Spinal cord (tissue), 10 donors: Measurements from ENCODE around the gene TOMM22. TPM values are rescaled to one million over a fixed set of nuclear protein-coding genes. Genes with fewer than 3 reads are reported as not detected.
A peak's percentile ranks its signal among the peaks of the same experiment; 100 is the strongest.
"Not testable (repeated sequence)": the region's sequence is repeated elsewhere in the genome, so short reads cannot be mapped to it uniquely, and the experiment has no call there.

ENCODE experiments used
- DNase-seq, 6 donors: peaks; one replicate each; pipeline versions ENCODE4 v3.0.0 to v3.0.0-alpha.2; 2013 to 2015; ENCODE audit warnings: low spot score in 6 of 6, low read depth in 4 of 6
- H3K27ac ChIP-seq: one replicate; pipeline ENCODE4 v1.5.1; 2013; ENCODE audit warnings: low read depth, low read length, control low read depth
- H3K27me3 ChIP-seq: one replicate; pipeline ENCODE4 v1.6.1; 2013; ENCODE audit warnings: low read length; ENCODE audit not compliant: control insufficient read depth, insufficient read depth
- H3K36me3 ChIP-seq: one replicate; pipeline ENCODE4 v1.6.1; 2013; ENCODE audit warnings: low read length; ENCODE audit not compliant: control insufficient read depth, insufficient read depth
- H3K4me1 ChIP-seq: one replicate; pipeline ENCODE4 v1.6.1; 2013; ENCODE audit warnings: low read length; ENCODE audit not compliant: control insufficient read depth, insufficient read depth
- H3K4me3 ChIP-seq: one replicate; pipeline ENCODE4 v1.5.1; 2013; ENCODE audit warnings: low read depth, low read length, control low read depth
- H3K9me3 ChIP-seq: one replicate; pipeline ENCODE4 v1.6.1; 2013; ENCODE audit warnings: low read length; ENCODE audit not compliant: control insufficient read depth, insufficient read depth
- WGBS: methylation state at CpG from one replicate; pipeline ENCODE4 v1.1.5; 2013; ENCODE audit warnings: missing lambda C conversion rate; ENCODE audit not compliant: insufficient coverage; 5-methylcytosine and 5-hydroxymethylcytosine counted together
- long read RNA-seq, 4 donors: transcript quantifications; one replicate each; lab custom pipeline, GENCODE V29; 2026
- polyA plus RNA-seq, 2 donors: library from polyadenylated mRNA; unstranded; fragments of 120-200 nt; gene quantifications; one replicate each; pipeline ENCODE4 v1.2.1, GENCODE V29; 2013; ENCODE audit not compliant: insufficient read length in 2 of 2
- total RNA-seq, 2 donors: library from RNA; depleted of rRNA in 1 of 2; stranded (reverse); fragments of 120-200 nt in 1 of 2; fragments of >200 nt in 1 of 2; gene quantifications; one replicate each; pipeline versions ENCODE4 v1.2.3 to v1.2.4, GENCODE V29; 2013 to 2014
- donor health status: healthy.

The TOMM22 gene
- total RNA-seq (10 to 100 TPM; 38.4 to 52.3 TPM), polyA plus RNA-seq (10 to 100 TPM; 78.7 to 86.1 TPM)
- long read RNA-seq, donor 1, transcript TOMM22-201 (4 exons, 2,040 nt) = major isoform, 45 of 45 reads
- long read RNA-seq, donor 1, partial matches to known transcripts = 0 of 45 reads
- long read RNA-seq, donor 1, other reads (novel, unspliced or antisense) = 0 of 45 reads
- long read RNA-seq, donor 2, transcript TOMM22-201 (4 exons, 2,040 nt) = major isoform, 23 of 24 reads
- long read RNA-seq, donor 2, partial matches to known transcripts = 0 of 24 reads
- long read RNA-seq, donor 2, other reads (novel, unspliced or antisense) = 0 of 24 reads
- long read RNA-seq, donor 3, transcript TOMM22-201 (4 exons, 2,040 nt) = major isoform, 30 of 30 reads
- long read RNA-seq, donor 3, partial matches to known transcripts = 0 of 30 reads
- long read RNA-seq, donor 3, other reads (novel, unspliced or antisense) = 0 of 30 reads
- long read RNA-seq, donor 4, transcript TOMM22-201 (4 exons, 2,040 nt) = major isoform, 61 of 68 reads
- long read RNA-seq, donor 4, transcript TOMM22-202 (3 exons, 782 nt) = minor isoform, 7 of 68 reads
- long read RNA-seq, donor 4, partial matches to known transcripts = 0 of 68 reads
- long read RNA-seq, donor 4, other reads (novel, unspliced or antisense) = 0 of 68 reads

DNA sequence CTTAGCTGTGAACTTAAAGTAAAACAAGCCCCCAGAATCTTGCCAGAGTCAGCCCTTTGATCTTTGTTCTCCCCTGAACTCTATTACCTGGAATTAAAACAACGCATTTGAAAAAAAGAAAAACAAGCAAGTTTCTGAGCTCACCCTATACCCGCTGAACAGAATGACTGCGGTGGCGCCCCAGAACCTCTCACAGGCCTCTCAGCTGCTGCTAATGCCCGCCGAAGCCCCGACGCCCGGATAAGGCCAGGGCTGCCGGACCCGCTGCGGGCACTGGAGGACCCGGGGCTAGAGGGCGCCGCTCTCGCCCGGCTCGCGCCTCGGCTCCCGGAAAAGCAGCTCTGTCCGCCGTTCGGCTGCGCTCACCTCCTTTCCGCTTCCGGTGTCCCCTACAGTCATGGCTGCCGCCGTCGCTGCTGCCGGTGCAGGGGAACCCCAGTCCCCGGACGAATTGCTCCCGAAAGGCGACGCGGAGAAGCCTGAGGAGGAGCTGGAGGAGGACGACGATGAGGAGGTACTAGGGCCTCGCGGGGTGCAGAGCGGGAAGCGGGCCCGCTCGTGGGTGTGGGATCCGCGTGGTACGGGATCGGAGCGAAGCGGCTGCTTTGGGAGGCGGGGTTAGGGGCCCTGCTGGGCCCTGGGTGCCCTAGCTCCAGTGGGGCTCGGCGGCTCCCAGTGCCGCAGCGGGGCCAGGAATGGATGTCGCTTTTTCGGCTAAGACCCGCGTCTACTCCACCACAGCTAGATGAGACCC is at the start of gene TOMM22:
TSS of gene TOMM22 (plus strand) at position 376 of the 754 bp plus-strand sequence. CDS start at position 398, 22 bp downstream.
- peak in 5 of 6 donors; percentile 68 to 96 (median 83) for DNase-seq
- no peak within 1 kb of the TSS for H3K27ac ChIP-seq
- peaks cover 20% of the 10 kb centered on the region for H3K4me1 ChIP-seq
- no peaks in the 10 kb centered on the region for H3K9me3 ChIP-seq
- peak within 1 kb of the TSS; percentile 94 for H3K4me3 ChIP-seq
- no peaks in the 10 kb centered on the region for H3K27me3 ChIP-seq
- 0% methylated on average over 57 of the region's 60 CpGs for WGBS
- peaks cover 21% of the 10 kb centered on the region for H3K36me3 ChIP-seq

DNA sequence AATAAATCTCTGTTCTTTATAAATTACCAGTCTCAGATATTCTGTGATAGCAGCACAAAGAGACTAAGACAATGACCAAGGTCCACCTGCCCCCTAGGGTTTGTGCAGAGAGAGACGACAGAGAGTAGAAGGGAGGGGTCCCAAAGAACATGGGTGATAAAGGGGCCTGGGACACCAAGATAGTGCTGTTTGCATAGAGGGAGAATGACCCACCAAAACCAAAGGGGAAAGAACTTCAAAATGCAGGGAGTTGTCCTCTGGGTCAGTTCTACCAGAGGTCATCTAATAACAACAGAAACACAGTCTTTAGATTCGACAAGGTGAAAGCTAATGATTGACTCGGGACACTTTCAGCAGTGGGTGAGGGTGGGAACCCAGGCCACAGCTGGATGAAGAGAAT is 49.2 kb upstream of the TOMM22 start:
- DNase-seq = no peak
- H3K4me3 ChIP-seq = no peak overlapping the region
- H3K4me1 ChIP-seq = no peaks in the 10 kb centered on the region
- H3K27ac ChIP-seq = no peak overlapping the region
- no peaks in the 10 kb centered on the region for H3K27me3 ChIP-seq
- no peaks in the 10 kb centered on the region for H3K9me3 ChIP-seq
- 70% methylated on average over 3 of the region's 3 CpGs for WGBS
- peaks cover 55% of the 10 kb centered on the region for H3K36me3 ChIP-seq

DNA sequence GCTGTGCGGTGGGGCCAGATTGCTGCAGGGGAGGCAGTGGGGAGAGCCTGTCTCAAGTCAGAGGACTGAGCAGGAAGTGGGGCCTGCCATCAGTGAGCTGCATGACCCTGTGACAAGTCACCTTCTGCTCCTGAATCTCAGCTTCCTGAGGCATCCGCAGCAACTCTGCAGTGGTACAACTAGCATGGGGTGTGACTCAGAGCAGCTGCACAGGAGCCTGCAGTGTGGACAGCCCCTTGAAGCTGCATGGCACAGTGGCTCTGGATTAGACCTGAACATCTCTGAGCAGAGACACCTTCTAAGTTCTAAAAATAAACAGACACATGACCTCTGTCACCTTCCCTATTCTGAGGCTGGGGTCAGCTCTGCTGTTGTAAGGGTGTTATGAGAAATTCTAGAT is 43.5 kb upstream of the TOMM22 start:
- no peaks in the 10 kb centered on the region for H3K27me3 ChIP-seq
- H3K9me3 ChIP-seq = no peaks in the 10 kb centered on the region
- peaks cover 42% of the 10 kb centered on the region for H3K36me3 ChIP-seq
- no peak overlapping the region for H3K27ac ChIP-seq
- H3K4me3 ChIP-seq = no peak overlapping the region
- H3K4me1 ChIP-seq = no peaks in the 10 kb centered on the region
- WGBS = 94% methylated on average over 2 of the region's 2 CpGs
- no peak for DNase-seq

DNA sequence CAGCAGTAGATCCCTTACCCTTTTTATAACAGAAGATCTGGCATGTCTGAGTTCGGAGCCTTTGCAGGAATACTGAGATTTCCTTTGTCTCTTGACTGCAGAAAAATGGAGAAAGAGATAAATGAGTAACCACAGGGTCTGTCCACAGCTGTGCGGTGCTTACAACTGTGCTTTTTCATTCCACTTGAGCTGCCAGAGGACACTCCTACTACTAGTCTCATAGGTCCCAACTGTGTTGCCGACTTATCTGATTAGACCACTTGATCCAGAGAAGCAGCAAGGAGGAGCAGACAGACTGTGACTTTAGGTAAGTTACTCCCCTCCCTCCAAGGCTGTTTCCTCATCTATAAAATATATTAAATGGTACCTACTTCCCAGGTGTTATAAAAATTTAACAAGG is 43.0 kb upstream of the TOMM22 start:
- Histone ChIP-seq H3K4me3 (no peak overlapping the region), H3K4me1 (no peaks in the 10 kb centered on the region), H3K27me3 (no peaks in the 10 kb centered on the region), H3K9me3 (no peaks in the 10 kb centered on the region), H3K36me3 (peaks cover 40% of the 10 kb centered on the region), H3K27ac (no peak overlapping the region)
- peak in 2 of 6 donors; percentile 5 to 35 for DNase-seq
- WGBS = 60% methylated on average over 1 of the region's 3 CpGs

DNA sequence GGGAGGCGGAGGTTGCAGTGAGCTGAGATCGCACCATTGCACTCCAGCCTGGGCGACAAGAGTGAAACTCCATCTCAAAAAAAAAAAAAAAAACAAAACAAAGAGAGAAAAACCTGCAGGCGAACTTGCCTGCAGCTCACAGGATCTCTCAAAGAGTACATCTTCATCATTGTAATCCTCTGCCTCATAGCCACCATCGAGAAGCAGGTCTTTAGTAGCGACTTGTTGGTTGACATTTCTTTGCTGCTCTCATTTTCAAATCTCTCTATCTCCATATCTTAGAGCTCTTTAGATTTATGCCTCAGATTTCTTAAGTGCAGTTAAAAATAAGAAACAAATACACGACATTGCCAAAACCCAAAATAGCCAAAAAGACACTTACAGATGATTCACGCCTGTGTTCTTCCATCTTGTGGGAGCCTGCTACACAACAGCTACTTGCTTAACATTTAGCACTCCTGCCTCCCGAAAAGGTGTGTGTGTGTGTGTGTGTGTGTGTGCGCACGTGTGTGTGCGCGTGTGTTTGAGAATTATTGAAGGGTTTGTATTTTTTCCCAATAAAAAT is 40.2 kb upstream of the TOMM22 start:
- Histone ChIP-seq H3K4me3 (no peak overlapping the region), H3K4me1 (no peaks in the 10 kb centered on the region), H3K36me3 (peaks cover 35% of the 10 kb centered on the region), H3K27ac (no peak overlapping the region), H3K27me3 (no peaks in the 10 kb centered on the region), H3K9me3 (no peaks in the 10 kb centered on the region)
- 96% methylated on average over 4 of the region's 13 CpGs for WGBS
- peak in 1 of 6 donors; percentile 51 for DNase-seq

DNA sequence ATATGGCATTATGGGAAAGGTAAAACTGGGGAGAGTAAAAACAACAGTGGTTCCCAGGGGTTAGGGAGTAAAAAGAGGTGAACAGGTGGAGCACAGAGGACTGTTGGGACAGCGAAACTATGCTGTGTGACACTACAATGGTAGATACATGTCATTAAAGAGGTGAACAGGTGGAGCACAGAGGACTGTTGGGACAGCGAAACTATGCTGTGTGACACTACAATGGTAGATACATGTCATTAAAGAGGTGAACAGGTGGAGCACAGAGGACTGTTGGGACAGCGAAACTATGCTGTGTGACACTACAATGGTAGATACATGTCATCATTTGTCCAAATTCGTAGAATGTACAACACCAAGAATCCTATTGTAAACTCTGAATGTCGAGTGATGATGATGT is 37.5 kb upstream of the TOMM22 start:
- not testable (repeated sequence) for H3K4me1 ChIP-seq, H3K27ac ChIP-seq, DNase-seq, H3K4me3 ChIP-seq, H3K27me3 ChIP-seq, H3K9me3 ChIP-seq
- H3K36me3 ChIP-seq = peaks cover 37% of the 10 kb centered on the region
- no CpG with 5 or more reads among the region's 5 CpGs for WGBS

DNA sequence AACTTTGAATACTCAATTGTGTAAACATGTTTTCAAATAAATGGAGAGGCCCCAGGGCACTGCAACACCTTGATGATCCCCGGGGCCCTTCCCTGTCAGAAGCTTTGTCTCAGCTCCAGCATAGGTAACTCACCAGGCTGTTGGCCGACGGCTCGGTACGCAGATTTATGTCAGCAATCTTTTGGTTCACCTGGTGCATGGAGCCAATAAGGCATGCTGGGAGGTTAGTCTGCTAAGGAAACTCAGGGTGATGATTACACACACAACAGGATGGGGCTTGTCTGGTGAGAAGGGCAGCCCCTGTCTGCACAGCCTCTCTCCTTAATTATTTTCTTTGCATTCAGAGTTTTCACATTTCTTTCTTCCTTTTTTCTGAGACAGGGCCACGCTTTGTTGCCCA is 36.3 kb upstream of the TOMM22 start:
- Histone ChIP-seq H3K4me3 (no peak overlapping the region), H3K27ac (no peak overlapping the region), H3K27me3 (no peaks in the 10 kb centered on the region), H3K9me3 (no peaks in the 10 kb centered on the region), H3K36me3 (peaks cover 40% of the 10 kb centered on the region), H3K4me1 (no peaks in the 10 kb centered on the region)
- 96% methylated on average over 4 of the region's 6 CpGs for WGBS
- no peak for DNase-seq

DNA sequence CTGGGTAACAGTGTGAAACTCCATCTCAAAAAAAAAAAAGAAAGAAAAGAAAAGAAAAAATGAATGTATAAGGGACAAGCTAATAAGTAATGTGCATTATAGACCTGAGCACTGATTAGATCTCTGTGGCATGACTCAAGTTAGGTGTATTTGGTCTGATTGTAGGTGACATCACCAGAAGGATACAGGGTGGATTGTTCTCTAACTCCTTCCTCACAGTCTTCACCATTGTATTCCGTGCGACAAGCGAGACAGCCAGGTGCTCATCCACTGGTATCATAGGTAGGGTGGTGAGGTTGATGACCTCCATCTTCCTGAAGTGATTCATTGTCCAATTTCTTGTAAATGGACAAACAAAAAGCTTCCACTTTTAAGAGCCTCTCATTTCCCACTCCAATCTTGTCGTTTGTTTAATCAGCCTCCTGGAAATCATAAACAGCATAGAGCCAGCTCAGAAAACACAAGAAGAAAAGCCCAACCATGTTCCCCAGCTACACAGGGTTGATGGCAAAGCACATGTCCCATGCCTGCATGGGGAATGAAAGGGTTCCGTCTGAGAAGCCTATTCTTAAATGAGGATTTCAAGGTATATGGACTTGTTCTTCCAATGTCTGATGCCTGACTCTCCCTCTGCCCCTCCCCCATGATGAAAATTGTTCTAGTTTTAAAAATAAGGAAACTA is 31.8 kb upstream of the TOMM22 start:
- no peak overlapping the region for H3K4me3 ChIP-seq
- WGBS = 88% methylated on average over 1 of the region's 5 CpGs
- DNase-seq = no peak

DNA sequence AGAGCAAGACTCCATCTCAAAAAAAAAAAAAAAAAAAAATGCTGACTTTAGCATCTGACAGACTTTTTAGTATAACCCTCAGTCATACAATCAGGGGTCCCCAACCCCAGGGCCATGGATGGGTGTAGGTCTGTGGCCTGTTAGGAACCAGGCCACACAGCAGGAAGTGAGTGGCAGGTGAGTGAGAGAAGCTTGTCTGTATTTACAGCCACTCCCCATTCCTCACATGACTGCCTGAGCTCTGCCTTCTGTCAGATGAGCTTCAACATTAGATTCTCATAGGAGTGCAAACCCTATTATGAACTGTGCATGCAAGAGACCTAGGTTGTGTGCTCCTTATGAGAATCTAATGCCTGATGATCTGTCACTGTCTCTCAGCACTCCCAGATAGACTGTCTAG is 28.9 kb upstream of the TOMM22 start:
- no peaks in the 10 kb centered on the region for H3K9me3 ChIP-seq
- H3K4me3 ChIP-seq = no peak overlapping the region
- H3K36me3 ChIP-seq = peaks cover 11% of the 10 kb centered on the region
- no peaks in the 10 kb centered on the region for H3K27me3 ChIP-seq
- peaks cover 13% of the 10 kb centered on the region for H3K4me1 ChIP-seq
- no peak overlapping the region for H3K27ac ChIP-seq
- no peak for DNase-seq

More for the DNA sequence above, 31.8 kb upstream of the TOMM22 start:
- H3K27ac ChIP-seq = peak overlapping the region; percentile 1
- H3K36me3 ChIP-seq = peaks cover 24% of the 10 kb centered on the region
- no peaks in the 10 kb centered on the region for H3K4me1 ChIP-seq
- H3K27me3 ChIP-seq = no peaks in the 10 kb centered on the region
- H3K9me3 ChIP-seq = no peaks in the 10 kb centered on the region
